SH-SY5Y (cell line): ENCODE data around the gene DLG2.

Experiments used
- GATA2 ChIP-seq: IDR thresholded peaks from 2 replicates; pipeline ENCODE4 v1.6.1; 2011; ENCODE audit warnings: mild to moderate bottlenecking, low read depth, low read length
- GATA3 ChIP-seq: IDR thresholded peaks from 2 replicates; pipeline ENCODE4 v1.6.1; 2011; ENCODE audit warnings: low read depth, mild to moderate bottlenecking, low read length, moderate library complexity

Gene DLG2

DNA sequence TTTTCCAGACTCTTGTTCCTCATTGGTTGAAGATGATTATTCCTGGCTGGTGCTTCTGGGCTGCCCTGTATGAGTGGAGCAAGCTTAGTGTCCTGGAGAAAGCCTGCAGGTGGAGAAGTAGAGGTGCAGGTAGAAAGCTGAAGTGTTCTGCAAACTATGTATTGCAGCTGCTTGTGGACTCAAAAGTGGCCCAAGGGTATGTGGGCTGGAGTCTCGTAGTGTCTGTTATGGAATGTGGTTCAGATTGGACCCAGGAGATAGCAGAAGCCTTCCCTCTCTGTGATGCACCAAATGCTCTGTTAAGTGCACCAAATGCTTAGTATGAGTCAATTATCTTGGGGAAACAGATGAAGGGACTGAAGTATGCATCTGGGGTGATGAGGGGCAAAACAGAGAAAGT, 2218.2 kb downstream of the DLG2 start:
- no peak for TF ChIP-seq GATA3
- no peak for TF ChIP-seq GATA2
